ENCODE data around the gene NDUFC2.

DNA sequence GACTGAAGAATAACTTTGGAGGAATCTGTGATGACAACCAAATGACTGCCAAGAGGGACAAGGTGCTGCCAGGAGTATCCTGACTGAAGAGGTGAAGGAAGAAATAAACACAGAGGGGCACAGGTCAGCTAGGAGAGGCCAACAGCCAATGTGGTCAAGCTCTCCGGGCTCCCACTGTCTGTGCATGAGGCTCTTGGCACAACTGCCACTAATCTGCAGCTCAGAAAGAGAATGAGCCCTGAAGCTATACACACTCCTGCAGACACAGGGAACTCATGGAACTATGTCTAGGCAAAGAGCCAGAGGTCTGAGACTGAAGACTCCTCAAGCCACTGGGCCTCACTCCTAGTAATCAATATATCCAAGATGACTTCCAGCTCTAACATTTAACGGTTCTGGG is 9.0 kb downstream of the NDUFC2 start:
- TF ChIP-seq, protein P1, sequence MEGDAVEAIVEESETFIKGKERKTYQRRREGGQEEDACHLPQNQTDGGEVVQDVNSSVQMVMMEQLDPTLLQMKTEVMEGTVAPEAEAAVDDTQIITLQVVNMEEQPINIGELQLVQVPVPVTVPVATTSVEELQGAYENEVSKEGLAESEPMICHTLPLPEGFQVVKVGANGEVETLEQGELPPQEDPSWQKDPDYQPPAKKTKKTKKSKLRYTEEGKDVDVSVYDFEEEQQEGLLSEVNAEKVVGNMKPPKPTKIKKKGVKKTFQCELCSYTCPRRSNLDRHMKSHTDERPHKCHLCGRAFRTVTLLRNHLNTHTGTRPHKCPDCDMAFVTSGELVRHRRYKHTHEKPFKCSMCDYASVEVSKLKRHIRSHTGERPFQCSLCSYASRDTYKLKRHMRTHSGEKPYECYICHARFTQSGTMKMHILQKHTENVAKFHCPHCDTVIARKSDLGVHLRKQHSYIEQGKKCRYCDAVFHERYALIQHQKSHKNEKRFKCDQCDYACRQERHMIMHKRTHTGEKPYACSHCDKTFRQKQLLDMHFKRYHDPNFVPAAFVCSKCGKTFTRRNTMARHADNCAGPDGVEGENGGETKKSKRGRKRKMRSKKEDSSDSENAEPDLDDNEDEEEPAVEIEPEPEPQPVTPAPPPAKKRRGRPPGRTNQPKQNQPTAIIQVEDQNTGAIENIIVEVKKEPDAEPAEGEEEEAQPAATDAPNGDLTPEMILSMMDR (IDR thresholded peaks at IDR 0.05), result no peak
- no peak for TF ChIP-seq POLR2AphosphoS5 (IDR thresholded peaks at IDR 0.05)
- no peak for TF ChIP-seq POLR2A (IDR thresholded peaks at IDR 0.05)

All from stomach (tissue), 4 donors.